CD8-positive, alpha-beta memory T cell (primary cell): ENCODE measurements around the gene LCORL. TPM values are rescaled to one million over a fixed set of nuclear protein-coding genes. Genes with fewer than 3 reads are reported as not detected.
A peak's percentile ranks its signal among the peaks of the same experiment; 100 is the strongest.

Experiments
- CTCF ChIA-PET: fragments of 350-600 bp; sonication (Branson Sonifier 250); formaldehyde crosslinking; loops from one replicate; lab custom pipeline; 2021; ENCODE audit warnings: antibody characterized with exemption; lab: Charles Lee
- POLR2A ChIA-PET: fragments of 350-600 bp; sonication (Branson Sonifier 250); formaldehyde crosslinking; loops from one replicate; lab custom pipeline; 2021; ENCODE audit warnings: antibody characterized with exemption; lab: Charles Lee
- DNase-seq, 5 donors: peaks; one replicate each; pipeline versions ENCODE4 v3.0.0 to v3.0.0-alpha.2; 2020 to 2022; ENCODE audit warnings: mixed read lengths in 1 of 5
- H3K27ac ChIP-seq: one replicate; pipeline ENCODE4 v1.7.0; 2013; ENCODE audit warnings: low read depth, mild to moderate bottlenecking, low read length, moderate library complexity
- H3K27me3 ChIP-seq: 2 replicates; pipeline ENCODE4 v1.7.0; 2013; ENCODE audit warnings: low read length, mild to moderate bottlenecking; ENCODE audit not compliant: insufficient read depth, poor library complexity, severe bottlenecking
- H3K36me3 ChIP-seq: 2 replicates; pipeline ENCODE4 v1.7.0; 2013; ENCODE audit warnings: mild to moderate bottlenecking, low read length, moderate library complexity; ENCODE audit not compliant: insufficient read depth
- H3K4me1 ChIP-seq: 2 replicates; pipeline ENCODE4 v1.7.0; 2013; ENCODE audit warnings: mild to moderate bottlenecking, low read length, moderate library complexity; ENCODE audit not compliant: insufficient read depth
- H3K4me3 ChIP-seq: 2 replicates; pipeline ENCODE4 v1.7.0; 2013; ENCODE audit warnings: mild to moderate bottlenecking, low read length
- H3K9me3 ChIP-seq: 2 replicates; pipeline ENCODE4 v1.7.0; 2013; ENCODE audit warnings: mild to moderate bottlenecking, low read length
- H3K27ac Mint-ChIP-seq, 8 donors: one replicate each; pipeline ENCODE4 v1.8.0; 2020 to 2021; ENCODE audit warnings: mixed read lengths in 8 of 8, mild to moderate bottlenecking in 6 of 8, inconsistent platforms in 3 of 8, moderate library complexity in 3 of 8
- H3K27me3 Mint-ChIP-seq, 2 donors: one replicate each; pipeline ENCODE4 v1.8.0; 2020 to 2021; ENCODE audit warnings: mixed read lengths in 2 of 2, mild to moderate bottlenecking in 1 of 2, moderate library complexity in 1 of 2
- H3K36me3 Mint-ChIP-seq, 3 donors: one replicate each; pipeline ENCODE4 v1.8.0; 2020 to 2021; ENCODE audit warnings: mixed read lengths in 3 of 3, inconsistent platforms in 1 of 3, mild to moderate bottlenecking in 1 of 3
- H3K4me1 Mint-ChIP-seq, 3 donors: one replicate each; pipeline ENCODE4 v1.8.0; 2020 to 2021; ENCODE audit warnings: mixed read lengths in 3 of 3, inconsistent platforms in 1 of 3, mild to moderate bottlenecking in 1 of 3
- H3K4me3 Mint-ChIP-seq, 7 donors: one replicate each; pipeline ENCODE4 v1.8.0; 2020 to 2021; ENCODE audit warnings: mixed read lengths in 7 of 7, mild to moderate bottlenecking in 6 of 7, moderate library complexity in 4 of 7, inconsistent platforms in 2 of 7
- H3K9me3 Mint-ChIP-seq, 5 donors: one replicate each; pipeline ENCODE4 v1.8.0; 2020 to 2022; ENCODE audit warnings: mixed read lengths in 5 of 5, mild to moderate bottlenecking in 3 of 5, moderate library complexity in 2 of 5, inconsistent platforms in 1 of 5
- polyA plus RNA-seq: library from polyadenylated mRNA; unstranded; fragments of 300-500 nt; fragmentation: Illumina TruSeq; gene quantifications from one replicate; pipeline ENCODE4 v1.2.3, GENCODE V29; 2021
- total RNA-seq, 2 experiments: library from RNA; stranded (reverse); gene quantifications; one replicate each; pipeline ENCODE4 v1.2.3, GENCODE V29; 2021

Gene LCORL
- total and polyA plus RNA-seq, 3 experiments from 2014 or later = 6.9 to 9.1 (median 7.2) TPM

- no peaks in the 10 kb centered on the region for H3K9me3 ChIP-seq
- H3K9me3 Mint-ChIP-seq = no peaks in the 10 kb centered on the region
- DNase-seq = no peak
- no peaks in the 10 kb centered on the region for H3K36me3 ChIP-seq
- no peaks in the 10 kb centered on the region for H3K4me1 ChIP-seq
- H3K4me3 Mint-ChIP-seq = no peak overlapping the region
- H3K27ac ChIP-seq = no peak overlapping the region
- ChIA-PET POLR2A (no interaction called here), CTCF (no interaction called here)
- H3K4me1 Mint-ChIP-seq = no peaks in the 10 kb centered on the region
- H3K4me3 ChIP-seq = no peak overlapping the region
- H3K27me3 ChIP-seq = peaks cover 11% of the 10 kb centered on the region
- H3K27ac Mint-ChIP-seq = no peak overlapping the region
- no peaks in the 10 kb centered on the region for H3K36me3 Mint-ChIP-seq
- H3K27me3 Mint-ChIP-seq = peaks cover 24 to 65% of the 10 kb centered on the region in 2 donors
These were observed 11.8 kb upstream of the LCORL start for GRCh38 chr4:18033111-18034085.

DNA sequence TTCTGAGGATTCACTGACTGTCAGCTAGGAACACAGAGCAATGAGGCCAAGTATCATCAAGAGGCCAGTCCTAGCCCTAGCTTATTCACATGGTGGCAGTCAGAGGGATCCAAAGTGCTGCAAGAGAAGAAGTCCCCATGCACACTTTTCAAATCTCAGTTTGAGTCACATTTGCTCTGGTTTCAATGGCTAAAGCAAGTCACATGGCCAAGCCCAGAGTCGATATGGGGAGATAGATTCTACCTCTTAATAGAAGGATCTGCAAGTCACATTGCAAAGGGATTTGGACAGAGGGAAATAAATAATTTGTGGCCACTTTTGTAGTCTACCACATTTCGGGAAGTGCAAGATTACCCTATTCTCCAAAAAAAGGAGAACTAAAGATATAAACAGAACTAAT, 3.7 kb upstream of the LCORL start:
- H3K27ac Mint-ChIP-seq = no peak overlapping the region
- H3K4me3 Mint-ChIP-seq = no peak overlapping the region
- H3K4me3 ChIP-seq = no peak overlapping the region
- no peaks in the 10 kb centered on the region for H3K9me3 Mint-ChIP-seq
- peaks cover 4% of the 10 kb centered on the region for H3K4me1 ChIP-seq
- H3K27ac ChIP-seq = no peak overlapping the region
- H3K27me3 ChIP-seq = no peaks in the 10 kb centered on the region
- peaks cover 0 to 13% (median 0%) of the 10 kb centered on the region in 3 donors for H3K36me3 Mint-ChIP-seq
- peaks cover 7 to 16% (median 11%) of the 10 kb centered on the region in 3 donors for H3K4me1 Mint-ChIP-seq
- no peak for DNase-seq
- POLR2A ChIA-PET = no interaction called here
- no peaks in the 10 kb centered on the region for H3K36me3 ChIP-seq
- H3K9me3 ChIP-seq = no peaks in the 10 kb centered on the region
- CTCF ChIA-PET = interaction anchor here (1.0 kb wide), 1 partner anchor 208 kb away, joined by 4 read pairs; no protein-coding TSS in a partner anchor
- peaks cover 6 to 12% of the 10 kb centered on the region in 2 donors for H3K27me3 Mint-ChIP-seq

DNA sequence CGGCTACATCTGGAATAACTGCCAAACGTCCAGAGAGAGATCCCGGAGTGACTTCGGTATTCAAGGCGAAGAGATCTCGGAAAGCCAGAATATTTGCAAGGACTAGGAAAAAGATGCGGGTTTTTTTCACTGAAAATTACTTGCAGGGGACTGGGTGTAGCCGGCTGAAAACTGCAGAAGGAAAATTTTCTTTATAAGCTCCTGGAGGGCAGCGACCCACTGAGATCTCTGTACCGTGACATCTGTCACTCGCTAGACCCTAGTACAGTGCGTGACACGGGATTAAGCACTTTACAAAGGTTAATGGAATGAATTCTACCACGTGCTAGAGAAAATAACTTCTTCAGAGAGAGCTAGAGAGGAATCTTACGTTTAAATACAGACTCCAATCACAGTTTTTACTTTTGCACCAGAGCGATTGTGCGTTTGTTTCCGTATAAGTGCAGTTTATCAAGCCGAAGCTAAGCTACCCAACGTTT, 1.1 kb upstream of the LCORL start:
- ChIA-PET POLR2A (interaction anchor here (0.6 kb wide), 1 partner anchor 13 kb away, joined by 3 read pairs; no protein-coding TSS in a partner anchor), CTCF (no interaction called here)
- no peaks in the 10 kb centered on the region for H3K9me3 Mint-ChIP-seq

DNA sequence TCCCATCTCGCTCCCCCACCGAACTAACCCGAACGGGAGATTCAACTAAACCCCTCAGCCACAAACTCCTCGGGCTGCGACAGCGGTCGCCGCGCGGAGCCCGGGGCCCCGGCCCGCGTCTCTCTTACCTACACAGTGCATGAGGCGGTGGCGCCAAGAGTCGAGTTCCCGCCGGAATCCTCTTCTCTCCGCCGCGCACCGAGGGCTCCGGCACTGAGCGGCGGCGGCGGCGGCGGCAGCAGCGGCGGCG, 160 bp downstream of the LCORL start:
- H3K4me1 Mint-ChIP-seq = peaks cover 18 to 34% (median 33%) of the 10 kb centered on the region in 3 donors
- Histone ChIP-seq H3K4me3 (peak overlapping the region; percentile 83), H3K27me3 (no peaks in the 10 kb centered on the region), H3K9me3 (no peaks in the 10 kb centered on the region), H3K36me3 (no peaks in the 10 kb centered on the region), H3K4me1 (peaks cover 14% of the 10 kb centered on the region), H3K27ac (peak overlapping the region; percentile 66)
- H3K27ac Mint-ChIP-seq = peak overlapping the region in 7 of 8 donors; percentile 76 to 92 (median 87)
- POLR2A ChIA-PET = no interaction called here
- H3K27me3 Mint-ChIP-seq = peaks cover 3 to 7% of the 10 kb centered on the region in 2 donors
- H3K36me3 Mint-ChIP-seq = peaks cover 0 to 13% (median 0%) of the 10 kb centered on the region in 3 donors
- no peaks in the 10 kb centered on the region for H3K9me3 Mint-ChIP-seq
- no peak for DNase-seq
- CTCF ChIA-PET = no interaction called here
- peak overlapping the region; percentile 86 to 97 (median 91) for H3K4me3 Mint-ChIP-seq

More for the DNA sequence above, 1.1 kb upstream of the LCORL start:
- no peaks in the 10 kb centered on the region for H3K9me3 ChIP-seq
- H3K27me3 ChIP-seq = no peaks in the 10 kb centered on the region
- peak overlapping the region; percentile 83 for H3K4me3 ChIP-seq
- Mint-ChIP-seq H3K4me3 (peak overlapping the region; percentile 86 to 97 (median 91)), H3K36me3 (peaks cover 0 to 13% (median 0%) of the 10 kb centered on the region in 3 donors), H3K27ac (peak overlapping the region in 7 of 8 donors; percentile 51 to 91 (median 87)), H3K27me3 (peaks cover 3% of the 10 kb centered on the region in 2 donors), H3K4me1 (peaks cover 15 to 27% (median 23%) of the 10 kb centered on the region in 3 donors)
- H3K4me1 ChIP-seq = peaks cover 14% of the 10 kb centered on the region
- peak overlapping the region; percentile 66 for H3K27ac ChIP-seq
- no peaks in the 10 kb centered on the region for H3K36me3 ChIP-seq
- peak in 1 of 5 donors; percentile 17 for DNase-seq

DNA sequence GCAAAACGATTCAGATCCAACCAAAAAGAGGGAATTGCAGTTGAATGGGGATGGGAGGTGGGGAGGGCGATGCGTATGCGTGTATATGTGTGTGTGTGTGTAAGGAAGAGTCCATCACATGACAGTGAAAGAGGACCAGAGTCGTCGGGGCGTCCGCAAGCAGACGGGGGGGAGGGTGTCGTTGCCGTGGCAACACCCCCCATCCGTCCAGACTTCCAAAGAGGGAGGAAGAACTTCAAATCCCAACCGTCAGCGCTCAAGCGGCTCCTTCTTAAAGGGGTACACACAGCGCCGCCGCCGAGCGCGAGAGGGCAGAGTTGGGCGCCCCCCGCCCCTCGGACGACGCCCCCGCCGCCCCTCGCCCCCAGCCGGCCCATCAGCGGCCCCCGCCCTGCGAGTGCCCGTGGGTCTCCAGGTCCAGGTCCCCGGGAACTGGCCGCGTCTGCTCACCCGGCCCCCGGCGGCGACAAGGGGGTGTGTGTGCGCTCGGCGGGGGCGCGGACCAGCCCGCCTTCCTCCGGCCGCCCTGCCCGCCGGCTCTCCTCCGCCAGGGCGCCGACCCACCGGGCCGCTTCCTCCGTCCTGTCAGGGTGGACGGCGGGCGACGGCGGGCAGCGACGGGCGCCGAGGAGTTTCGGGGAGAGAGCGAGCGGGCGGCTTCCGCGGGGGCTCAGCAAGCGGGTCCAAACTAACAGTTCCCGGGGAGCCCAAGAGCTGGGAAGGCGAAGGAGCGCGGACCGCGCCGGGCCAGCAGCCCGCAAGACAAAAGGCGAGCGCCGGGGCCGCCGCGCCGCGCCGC, 685 bp downstream of the LCORL start:
- peak; percentile 40 to 72 (median 46) for DNase-seq
- Mint-ChIP-seq H3K9me3 (no peaks in the 10 kb centered on the region), H3K4me3 (peak overlapping the region; percentile 92 to 97 (median 97)), H3K4me1 (peaks cover 20 to 37% (median 35%) of the 10 kb centered on the region in 3 donors), H3K36me3 (peaks cover 0 to 13% (median 0%) of the 10 kb centered on the region in 3 donors), H3K27ac (peak overlapping the region; percentile 79 to 98 (median 94)), H3K27me3 (peaks cover 3 to 7% of the 10 kb centered on the region in 2 donors)
- CTCF ChIA-PET = interaction anchor here (1.4 kb wide), 1 partner anchor 103 kb away, joined by 3 read pairs; no protein-coding TSS in a partner anchor
- Histone ChIP-seq H3K4me3 (peak overlapping the region; percentile 83), H3K27me3 (no peaks in the 10 kb centered on the region), H3K9me3 (no peaks in the 10 kb centered on the region), H3K4me1 (peaks cover 14% of the 10 kb centered on the region), H3K36me3 (no peaks in the 10 kb centered on the region), H3K27ac (peak overlapping the region; percentile 66)
- POLR2A ChIA-PET = no interaction called here

GRCh38 chr4:18020145-18020670, 1.3 kb downstream of the LCORL start:
- ChIA-PET CTCF (interaction anchor here (1.4 kb wide), 1 partner anchor 102 kb away, joined by 3 read pairs; no protein-coding TSS in a partner anchor), POLR2A (no interaction called here)
- no peaks in the 10 kb centered on the region for H3K9me3 Mint-ChIP-seq
- DNase-seq = peak in 2 of 5 donors; percentile 21 to 46
- peaks cover 0 to 13% (median 0%) of the 10 kb centered on the region in 3 donors for H3K36me3 Mint-ChIP-seq
- Histone ChIP-seq H3K36me3 (no peaks in the 10 kb centered on the region), H3K27me3 (no peaks in the 10 kb centered on the region), H3K27ac (peak overlapping the region; percentile 25), H3K4me1 (peaks cover 14% of the 10 kb centered on the region), H3K4me3 (peak overlapping the region; percentile 75), H3K9me3 (no peaks in the 10 kb centered on the region)
- H3K27ac Mint-ChIP-seq = peak overlapping the region; percentile 48 to 98 (median 92)
- H3K4me3 Mint-ChIP-seq = peak overlapping the region; percentile 84 to 97 (median 97)
- H3K4me1 Mint-ChIP-seq = peaks cover 24 to 43% (median 41%) of the 10 kb centered on the region in 3 donors
- peaks cover 4 to 5% of the 10 kb centered on the region in 2 donors for H3K27me3 Mint-ChIP-seq

- Histone ChIP-seq H3K27me3 (no peaks in the 10 kb centered on the region), H3K4me1 (peaks cover under 1% of the 10 kb centered on the region), H3K36me3 (no peaks in the 10 kb centered on the region), H3K27ac (no peak overlapping the region), H3K9me3 (no peaks in the 10 kb centered on the region), H3K4me3 (no peak overlapping the region)
- Mint-ChIP-seq H3K9me3 (no peaks in the 10 kb centered on the region), H3K36me3 (peaks cover 0 to 2% (median 0%) of the 10 kb centered on the region in 3 donors), H3K27me3 (peaks cover 1 to 4% of the 10 kb centered on the region in 2 donors), H3K4me1 (peaks cover 41 to 61% (median 49%) of the 10 kb centered on the region in 3 donors), H3K4me3 (no peak overlapping the region), H3K27ac (no peak overlapping the region)
- DNase-seq = no peak
- POLR2A ChIA-PET = no interaction called here
- CTCF ChIA-PET = no interaction called here
These were observed 7.3 kb downstream of the LCORL start for GRCh38 chr4:18014269-18014668.
